NCI-H524 (cell line): Measurements from ENCODE around the gene CARD10.
A peak's percentile ranks its signal among the peaks of the same experiment; 100 is the strongest.

Experiments
- DNase-seq, 2 experiments: peaks; one replicate each; lab custom pipeline; 2025; lab: John Stamatoyannopoulos, UW

The CARD10 gene

DNA sequence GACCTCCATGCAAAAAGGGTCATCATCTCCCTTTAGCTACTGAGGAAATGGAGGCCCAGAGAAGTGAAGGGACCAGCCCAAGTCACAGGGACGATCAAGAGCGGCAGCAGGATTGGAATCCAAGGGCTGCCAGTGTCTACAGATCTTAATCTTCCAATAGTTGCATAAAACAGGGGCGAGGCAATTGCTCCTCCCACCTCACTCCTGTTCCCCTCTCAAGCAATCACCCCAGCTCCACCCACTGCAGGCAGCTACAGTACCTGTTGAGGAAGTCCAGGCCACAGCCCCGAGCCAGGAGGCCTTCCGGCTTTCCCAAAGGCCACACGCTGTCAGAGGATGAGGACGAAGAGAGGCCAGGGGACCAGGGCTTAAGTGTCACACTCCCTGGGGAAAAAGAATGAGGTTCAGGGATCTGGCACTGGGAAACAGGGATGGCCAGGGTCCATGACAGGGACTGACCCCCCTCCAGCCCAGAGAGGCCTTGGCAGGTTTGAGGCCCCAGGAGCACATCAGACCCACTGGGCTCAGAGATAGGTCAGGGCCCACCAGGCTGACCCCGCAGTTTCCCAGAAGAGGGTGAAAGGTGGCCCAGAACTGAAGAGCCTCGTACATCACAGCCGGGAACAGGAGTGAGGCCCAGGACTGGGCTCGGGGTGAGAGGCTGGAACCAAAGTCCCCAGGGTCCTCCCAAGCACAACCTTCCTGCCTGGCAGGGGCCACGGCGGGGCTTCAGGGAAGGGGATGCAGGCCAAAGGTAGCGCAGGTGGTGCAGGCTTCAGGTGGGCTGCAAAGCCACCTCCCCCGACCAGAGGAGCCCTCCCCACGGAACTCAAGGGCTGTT is 16.7 kb downstream of the CARD10 start:
- no peak for DNase-seq

DNA sequence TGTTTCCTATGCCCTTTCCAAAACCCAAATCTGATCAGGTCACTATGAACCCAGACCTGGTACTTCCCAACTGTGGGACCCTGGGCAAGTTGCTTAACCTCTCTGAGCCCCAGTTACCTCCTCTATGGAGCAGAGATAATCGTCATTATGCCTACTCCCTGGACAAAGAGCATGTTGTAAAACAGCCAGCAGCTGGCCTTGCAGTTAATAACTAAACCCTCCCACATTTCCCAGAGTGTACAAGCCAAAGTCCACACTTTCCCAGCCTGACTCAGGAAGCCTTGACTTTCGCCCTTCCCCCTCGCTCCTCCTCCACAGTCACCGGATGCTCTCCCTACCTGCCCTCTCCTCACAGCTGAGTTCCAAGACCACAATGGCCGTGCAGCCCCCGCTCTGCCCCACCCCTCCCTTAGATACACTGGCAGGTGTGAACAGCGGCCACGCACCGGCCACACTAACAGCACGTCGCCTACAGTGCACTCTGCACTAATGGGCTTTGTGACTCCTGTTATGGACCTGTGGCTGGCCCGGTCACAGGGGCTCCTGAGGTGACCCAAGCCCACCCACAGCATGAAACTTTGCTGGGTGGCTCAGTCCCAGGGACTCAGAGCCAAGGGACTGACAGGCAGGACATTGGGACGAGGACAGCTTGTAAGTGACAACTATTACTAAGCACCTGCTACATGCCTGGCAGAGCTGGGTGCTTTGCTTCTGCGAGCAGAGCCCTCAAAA is 17.4 kb downstream of the CARD10 start:
- peak in 1 of 2 experiments; percentile 19 for DNase-seq

DNA sequence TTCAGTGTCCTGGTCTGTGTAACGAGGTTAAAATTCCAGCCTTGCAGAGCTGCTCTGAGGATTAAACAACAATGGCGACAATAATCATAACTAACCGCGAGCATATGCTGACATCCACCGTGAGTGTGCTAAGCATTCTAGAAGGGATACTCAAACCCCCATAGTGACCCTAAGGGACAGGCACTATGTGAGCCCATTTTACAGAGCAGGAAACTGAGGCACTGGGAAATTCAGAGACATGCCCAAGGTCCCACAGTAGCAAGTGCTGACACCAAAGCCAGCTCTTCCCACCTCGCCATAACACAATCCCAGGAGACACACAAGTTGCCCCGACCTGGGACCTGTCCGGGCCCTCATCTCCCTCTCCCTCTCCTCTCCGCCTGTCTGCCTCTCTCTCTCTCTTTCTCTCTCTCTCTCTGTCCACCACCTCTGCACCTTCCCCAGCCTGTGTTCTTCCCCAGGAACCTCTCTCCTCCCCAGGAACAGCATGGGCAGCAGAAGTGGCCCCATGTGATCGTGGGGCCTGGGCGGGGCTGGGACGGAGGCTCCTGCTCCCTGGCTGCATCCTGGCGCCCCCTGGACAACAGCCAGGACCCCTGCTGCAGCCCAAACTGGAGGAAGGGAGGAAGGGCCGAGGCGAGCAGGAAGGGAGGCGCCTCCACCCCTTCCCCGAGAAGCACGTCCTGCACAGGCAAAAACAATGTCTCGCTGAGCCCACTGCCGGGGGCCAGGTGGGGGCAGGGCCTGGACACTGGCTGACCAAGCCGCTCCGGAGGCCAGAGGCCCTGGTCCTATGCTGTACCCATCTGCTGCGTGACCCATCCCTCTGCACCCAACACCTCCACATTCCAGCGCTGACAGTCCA is 18.2 kb downstream of the CARD10 start:
- DNase-seq, result no peak

DNA sequence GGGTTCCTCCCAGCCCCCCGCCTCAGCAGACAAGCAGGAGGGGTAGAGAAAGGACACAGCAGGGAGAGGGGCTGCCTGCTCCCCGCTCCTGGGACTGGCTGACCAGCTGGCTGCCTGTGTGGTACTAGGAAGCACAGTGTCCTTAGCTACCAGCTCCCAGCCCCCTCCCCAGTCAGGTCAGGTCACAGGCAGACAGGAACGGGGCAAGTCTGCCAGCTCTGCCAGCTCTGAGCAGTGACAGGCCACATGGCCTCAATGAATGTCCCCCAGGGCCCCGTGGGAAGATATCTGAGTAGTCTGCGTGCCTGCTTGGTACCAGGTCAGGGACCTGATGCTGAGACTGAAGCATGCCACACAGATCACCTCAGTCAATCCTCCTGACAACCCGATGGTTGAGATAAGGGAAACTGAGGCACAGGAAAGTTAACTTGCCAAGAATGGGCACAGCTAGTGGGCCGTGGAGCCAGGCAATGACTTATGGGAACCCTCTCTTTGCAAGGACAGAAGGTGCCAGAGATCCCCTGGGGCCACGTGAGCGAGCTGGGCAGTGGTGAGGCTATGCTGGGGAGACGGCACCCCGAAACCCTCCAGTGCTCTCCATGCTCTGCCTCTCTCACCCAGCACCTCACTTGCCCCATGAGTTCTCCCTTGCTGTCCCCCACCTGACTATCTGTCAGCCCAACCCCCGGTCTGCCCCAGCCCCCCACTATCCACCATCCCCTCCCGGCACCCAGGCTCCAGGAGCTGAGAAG is 19.2 kb downstream of the CARD10 start:
- DNase-seq, result no peak

DNA sequence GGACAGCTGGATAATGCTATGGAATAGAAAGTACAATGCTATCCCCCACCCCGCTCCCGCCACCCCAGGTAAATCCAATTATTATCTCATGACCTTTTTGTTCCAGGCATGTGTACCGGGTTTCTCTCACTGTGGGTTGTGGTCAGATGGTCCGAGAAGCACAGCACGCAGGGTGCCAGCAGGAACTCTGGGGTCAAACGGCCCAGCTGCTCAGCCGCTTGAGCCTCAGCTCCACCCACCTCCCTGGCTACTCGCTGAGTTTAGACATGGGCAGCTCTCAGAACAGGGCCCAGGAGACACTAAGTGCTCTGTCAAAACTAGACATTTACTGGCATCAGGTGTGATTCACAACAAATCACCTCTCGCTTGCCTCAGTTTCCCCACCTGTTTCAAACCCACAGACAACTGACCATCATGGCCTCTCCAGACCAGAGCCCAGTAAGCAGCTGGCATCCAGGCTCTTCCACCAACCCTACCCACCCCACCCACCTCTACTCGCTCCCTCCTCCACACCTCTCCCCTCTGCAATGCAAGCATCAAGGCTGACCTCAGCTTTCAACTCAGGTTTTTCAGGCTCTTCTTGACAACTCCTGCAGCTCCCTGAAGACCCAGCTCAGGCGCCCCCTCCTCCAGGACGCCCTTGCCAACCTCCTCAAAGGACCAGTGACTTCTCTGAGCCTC is 20.0 kb downstream of the CARD10 start:
- DNase-seq, result no peak

DNA sequence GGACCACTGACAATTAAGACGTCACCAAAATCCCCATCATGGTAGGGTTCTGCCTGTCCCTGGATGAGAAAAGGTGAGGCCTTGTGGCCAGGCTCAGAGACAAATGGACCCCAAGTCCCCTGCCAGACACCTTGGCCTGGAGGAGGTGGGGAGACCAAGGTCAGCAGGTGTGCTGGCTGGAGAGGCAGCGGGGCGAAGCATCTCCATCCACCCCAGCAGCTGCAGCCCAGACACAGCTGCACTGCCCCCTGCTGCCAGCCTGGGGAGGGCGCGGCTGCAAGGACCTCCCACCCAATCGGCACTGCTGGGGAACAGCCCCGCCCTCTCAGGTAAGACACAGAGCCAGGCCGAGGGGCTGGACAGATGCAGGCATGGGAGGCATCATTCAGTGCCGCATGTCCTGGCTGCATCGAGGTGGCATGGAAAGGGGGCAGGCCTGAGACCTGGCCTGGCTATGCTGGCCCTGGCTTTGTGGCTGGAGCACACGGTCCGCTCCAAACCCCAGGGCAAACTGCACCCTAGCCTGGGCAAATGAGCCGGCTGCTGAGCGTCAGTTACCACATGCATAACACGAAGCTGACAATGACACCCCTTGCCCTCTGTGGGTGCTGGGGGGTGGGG is 20.8 kb downstream of the CARD10 start:
- peak; percentile 25 to 61 for DNase-seq

DNA sequence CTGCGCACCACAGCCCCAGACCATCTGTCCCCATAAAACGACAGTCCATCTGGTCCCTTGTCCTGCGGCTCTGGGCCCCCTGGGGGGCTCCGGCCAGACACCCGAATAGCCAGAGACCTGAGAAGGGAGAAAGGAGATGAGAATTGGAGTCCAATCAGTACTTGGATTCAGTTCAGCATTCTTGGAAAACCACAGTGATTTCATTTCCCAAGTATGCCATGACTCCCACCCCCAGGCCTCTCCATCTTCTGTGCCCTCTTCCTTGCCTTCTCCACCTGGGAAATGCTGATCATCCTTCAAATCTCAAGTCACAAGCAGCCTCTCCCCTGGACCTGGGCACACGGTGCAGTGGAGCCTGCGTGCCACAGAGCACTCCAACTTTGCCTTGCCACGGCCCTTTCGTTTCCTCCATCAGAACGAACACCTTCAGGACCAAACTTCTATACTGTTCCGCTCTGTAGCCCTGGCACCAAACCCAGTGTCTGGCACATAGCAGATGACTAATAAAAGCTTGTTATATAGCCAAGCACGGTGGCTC is 22.1 kb downstream of the CARD10 start:
- no peak for DNase-seq

DNA sequence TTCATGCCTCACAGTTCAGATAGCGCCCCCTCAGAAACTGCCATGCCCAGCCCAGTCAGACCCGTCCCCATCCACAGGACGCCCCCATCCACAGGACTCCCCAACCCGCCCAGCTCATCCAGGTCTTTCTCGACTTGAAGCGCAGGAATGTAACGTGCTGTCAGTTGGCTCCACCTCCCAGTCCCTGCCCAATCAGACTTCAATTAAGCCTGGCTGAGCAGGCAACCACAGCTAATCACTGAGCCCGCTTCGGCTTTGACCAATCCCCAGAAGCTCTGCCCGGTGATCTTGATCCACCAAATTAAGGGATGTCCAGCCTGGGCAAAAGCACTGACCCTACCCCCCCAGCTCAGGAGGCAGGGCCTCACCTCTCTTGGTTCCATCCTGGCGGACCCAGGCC is 22.6 kb downstream of the CARD10 start:
- DNase-seq, result peak in 1 of 2 experiments; percentile 28

DNA sequence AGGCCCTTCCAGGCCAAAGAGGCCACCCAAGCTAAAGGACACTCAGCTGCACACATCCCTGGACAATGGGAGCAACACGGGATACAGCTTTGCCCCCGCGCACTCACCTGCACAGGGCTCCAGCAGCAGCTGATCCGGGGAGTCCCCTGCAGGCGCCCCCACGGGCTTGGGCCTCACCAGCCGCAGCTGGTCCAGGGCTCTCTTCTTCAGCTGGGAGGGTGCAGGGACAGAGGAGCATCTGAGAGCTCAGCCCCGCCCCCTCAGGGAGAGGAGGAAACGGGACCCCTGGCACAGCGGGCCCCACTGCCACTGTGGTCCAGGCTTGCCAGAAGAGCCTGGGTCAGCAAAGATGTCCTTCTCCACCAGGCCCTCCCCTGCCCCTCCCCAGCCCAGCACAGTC is 25.2 kb downstream of the CARD10 start:
- DNase-seq, result no peak

DNA sequence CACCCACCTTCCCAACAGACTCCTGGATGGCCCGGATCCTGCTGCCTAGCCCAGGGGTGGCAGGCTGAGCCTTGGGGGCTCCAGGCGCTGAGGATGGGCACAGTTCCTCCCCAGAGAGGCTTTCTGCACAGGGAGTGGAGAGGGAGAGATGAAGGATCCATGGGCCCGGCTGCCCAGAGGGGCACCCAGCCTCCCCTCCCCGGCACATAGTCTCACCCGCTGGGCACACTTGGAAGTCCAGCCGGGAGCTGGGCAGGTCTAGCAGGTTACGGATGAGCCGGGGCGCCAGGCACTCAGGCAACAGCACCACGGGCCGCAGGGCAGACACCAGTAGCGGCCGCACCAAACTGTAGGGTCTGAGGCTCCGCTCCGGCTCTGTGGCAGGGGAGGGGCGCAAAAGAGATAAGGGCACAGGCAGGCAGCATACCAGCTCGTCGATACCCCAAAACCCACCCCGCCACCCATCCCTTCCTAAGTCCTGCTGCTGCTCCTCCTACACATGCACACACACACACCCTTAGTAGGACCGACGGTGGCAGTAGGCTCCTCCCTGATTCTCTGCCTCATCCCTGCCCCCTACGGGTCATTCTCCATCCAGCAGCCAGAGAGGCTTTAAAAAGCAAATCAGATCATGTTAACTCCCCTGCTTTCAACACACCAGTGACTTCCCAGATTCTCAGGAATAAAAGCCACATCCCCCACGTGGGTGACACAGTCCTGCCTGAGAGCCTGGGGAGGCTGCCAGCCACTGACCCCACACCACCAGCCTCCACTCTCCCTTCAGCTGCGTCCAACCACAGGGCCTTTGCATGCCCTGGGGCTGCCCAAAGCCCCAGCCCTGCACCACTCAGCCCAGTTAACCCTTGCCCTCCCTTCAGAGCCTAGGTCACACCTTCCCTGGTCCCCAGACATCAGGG is 26.5 kb downstream of the CARD10 start:
- peak in 1 of 2 experiments; percentile 52 for DNase-seq

DNA sequence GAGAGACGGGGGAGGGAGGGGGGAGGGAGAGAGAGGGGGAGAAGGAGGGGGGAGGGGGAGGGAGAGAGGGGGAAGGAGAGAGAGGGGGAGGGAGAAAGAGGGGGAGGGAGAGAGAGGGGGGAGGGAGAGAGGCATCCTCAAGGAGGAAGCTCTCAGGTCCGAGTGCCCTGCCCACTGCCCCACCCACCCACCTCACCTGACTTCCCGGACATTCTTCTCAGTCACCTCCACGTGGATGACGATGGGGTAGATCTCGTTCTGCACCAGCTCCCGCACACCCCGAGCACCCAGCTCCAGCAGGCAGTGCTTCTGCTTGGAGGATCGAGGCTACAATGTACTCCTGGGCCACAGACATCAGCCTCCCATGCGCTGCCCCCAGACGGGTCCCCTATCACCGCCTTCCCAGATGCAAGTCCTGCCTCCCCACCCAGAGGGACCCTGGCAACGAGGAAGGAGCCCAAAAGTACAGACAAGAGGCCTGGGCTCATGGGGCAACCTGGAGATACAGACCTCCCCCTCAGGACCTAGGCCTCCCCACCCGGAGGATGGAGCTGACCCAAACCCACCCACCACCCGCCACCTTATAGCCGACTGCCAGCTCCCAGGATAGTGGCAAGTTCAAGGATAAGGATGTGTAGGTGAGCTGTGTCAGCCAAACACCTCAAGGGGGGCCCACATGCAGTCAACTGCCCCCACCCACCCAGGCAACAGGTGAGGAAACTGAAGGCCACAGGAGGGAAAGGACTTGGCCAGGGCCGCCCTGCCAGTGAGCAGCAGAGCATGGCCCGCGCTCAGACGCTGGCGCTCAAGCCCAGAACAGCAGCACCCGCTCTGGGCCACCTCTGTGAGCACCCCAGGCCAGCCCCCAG is 27.4 kb downstream of the CARD10 start:
- no peak for DNase-seq

DNA sequence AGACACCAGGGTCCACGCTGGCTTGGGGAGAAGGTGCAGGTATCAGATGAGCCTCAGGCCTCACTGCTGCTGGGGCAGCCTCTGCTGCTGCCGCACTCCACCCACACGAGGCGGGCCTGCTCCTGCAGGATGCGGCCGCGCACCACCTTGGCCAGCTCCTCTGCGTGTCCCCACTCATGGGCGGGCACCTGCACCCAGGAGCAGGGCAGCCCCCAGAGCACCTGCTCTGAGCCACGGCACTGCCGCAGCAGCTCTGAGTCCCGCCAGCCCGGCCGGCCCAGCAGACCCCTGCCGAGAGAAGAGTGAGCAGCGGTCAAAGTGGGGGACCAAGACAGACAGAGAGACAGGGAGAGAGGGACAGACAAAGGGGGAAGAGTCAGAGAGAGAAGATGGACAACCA is 28.1 kb downstream of the CARD10 start:
- DNase-seq, result peak; percentile 27 to 43

DNA sequence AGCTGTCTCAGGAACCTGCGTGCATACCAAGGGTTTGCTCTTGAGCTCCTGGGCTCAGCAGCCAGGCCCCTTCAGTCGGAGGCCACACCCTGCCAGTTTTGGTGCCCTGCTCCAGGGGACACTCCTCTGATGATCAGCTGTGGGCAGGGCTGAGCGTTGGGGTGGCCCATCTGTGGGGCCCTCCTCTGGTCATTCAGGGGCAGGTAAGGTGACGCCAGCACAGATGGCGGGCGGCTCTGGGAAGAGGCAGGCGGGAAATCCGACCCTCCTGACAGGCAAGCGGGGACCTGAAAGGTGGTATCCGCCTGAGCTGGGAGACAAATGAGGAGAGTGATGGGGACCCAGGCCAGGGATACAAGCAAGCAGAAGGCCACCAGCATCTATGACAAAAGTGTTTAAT is 29.2 kb downstream of the CARD10 start:
- peak; percentile 17 to 65 for DNase-seq

DNA sequence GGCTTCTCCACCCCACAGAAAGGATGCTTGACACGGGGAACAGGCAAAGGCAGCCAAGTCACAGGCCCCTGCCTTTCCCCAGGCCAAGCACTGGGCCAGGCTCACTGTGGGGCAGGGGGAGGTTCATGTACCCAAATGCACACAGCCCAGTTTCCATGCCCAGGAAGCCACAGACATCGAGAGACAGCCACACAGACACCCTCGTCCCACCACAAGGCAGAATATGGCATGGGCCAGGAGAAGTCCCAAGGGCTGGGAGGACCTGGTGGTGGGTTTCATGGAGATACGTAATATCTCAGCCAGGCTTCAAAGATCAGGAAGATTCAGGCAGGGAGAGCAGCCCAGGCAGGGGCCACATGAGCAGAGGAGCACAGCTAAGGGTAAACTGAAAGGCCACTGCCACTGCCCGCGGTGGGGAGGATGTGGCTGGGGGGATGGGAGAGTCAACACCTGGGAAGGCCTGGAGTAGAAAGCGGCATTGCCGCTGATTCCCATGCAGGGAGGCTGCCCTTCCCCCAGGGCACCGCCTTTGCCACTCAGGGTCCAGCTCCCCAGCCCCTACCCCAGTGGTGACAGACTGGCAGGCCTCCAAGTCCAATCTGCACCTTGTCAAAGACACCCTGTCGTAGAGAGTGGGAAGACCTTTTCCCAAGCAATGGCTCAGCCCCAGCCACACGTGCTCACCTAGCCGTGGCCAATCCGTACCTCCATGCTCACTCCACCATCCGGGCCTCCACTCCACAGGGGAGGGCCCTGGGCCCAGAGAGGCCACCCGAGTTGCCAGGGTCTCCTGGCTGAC is 30.7 kb downstream of the CARD10 start:
- no peak for DNase-seq

DNA sequence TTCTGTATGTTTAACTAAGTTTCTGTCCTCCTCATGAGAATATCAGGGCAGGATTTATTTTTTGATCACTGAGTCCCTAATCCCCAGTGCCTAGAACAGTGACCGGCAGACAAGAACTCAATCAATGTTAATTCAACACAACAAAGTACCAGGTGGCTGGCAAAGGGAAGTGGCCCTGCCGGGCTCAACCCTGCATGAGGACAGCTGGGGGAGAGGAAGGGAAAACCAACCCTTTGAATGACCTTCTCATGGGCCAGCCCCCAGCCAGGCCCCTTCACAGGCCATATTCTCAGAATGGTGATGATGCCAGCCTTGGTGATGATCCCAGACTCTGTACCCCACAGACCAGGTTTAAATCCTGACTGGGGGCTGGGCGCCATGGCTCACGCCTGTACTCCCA is 31.6 kb downstream of the CARD10 start:
- DNase-seq, result peak in 1 of 2 experiments; percentile 24

DNA sequence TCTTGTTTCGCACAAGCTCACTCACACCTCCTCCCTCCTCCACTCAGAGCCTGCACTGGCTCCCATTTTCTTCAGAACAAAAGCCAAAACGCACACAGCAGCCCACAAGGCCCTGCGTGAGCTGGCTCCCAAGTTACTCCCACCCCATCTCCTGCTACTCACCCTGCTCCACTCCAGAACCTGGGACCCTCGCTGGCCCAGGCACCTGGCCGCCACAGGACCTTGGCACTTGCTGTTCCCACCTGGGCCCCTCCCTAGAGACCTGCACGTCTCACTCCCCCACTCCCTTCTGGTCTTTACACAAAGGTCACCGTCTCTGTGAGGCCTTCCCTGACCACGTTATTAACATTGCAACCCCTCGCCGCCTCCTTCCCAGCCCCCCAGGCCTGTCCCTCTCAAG is 32.1 kb downstream of the CARD10 start:
- no peak for DNase-seq

DNA sequence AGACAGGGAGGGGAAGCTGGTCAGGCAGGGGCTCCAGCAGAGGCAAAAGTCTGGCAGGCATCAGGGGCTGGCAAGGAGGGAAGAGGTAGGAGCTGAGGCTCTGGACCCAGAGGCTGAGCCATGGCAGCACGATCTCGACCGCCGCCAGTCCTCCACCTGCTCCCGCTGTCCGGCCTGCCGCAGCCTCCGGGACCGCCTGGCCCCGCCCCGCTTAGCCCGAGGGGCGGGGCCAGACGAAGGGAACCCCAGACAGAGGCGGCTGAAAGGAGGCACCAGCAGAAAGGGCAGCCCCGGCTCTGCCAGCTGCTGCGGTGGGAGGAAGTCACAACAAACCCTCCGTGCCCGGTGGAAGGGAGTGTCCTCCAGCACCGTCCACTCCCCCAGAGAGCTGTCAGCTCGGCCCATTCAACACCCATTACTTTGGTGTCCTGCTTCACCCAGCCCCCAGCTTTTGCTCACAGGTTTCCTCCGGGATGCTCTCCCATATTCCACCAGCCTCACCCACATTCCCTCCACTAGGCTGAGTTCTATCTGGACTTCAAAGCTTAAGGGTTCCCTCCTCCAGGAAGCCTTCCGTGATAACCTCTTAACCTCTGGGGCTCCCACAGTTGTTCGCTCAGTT is 32.9 kb downstream of the CARD10 start, which contains the start of gene MFNG:
TSS of gene MFNG (minus strand) at position 161 of the 622 bp plus-strand sequence. CDS start 207 bp downstream, outside the sequence.
- DNase-seq, result peak; percentile 29 to 80
